RWPE1 (cell line): ENCODE data around the gene CYP4F2.
"Not testable (repeated sequence)": the region's sequence is repeated elsewhere in the genome, so short reads cannot be mapped to it uniquely, and the experiment has no call there.

Source experiments
- CTCF ChIA-PET: fragments of 350-600 bp; sonication (Branson Sonifier 250); formaldehyde crosslinking; extraction: SDS; loops from one replicate; lab custom pipeline; 2021; lab: Yijun Ruan, JAX
- POLR2A ChIA-PET: fragments of 400-600 bp; formaldehyde crosslinking; extraction: SDS; loops from one replicate; lab custom pipeline; 2020; ENCODE audit warnings: antibody characterized with exemption; ENCODE audit not compliant: low non-redundant PET; lab: Yijun Ruan, JAX
- DNase-seq: peaks from one replicate; pipeline ENCODE4 v3.0.0; 2012; ENCODE audit warnings: low spot score
- H3K27ac ChIP-seq: fragments of 450-650 bp; 2 replicates; pipeline ENCODE4 v1.5.1; 2017
- CTCF ChIP-seq: fragments of 450-650 bp; conservative IDR thresholded peaks from 2 replicates; pipeline ENCODE4 v1.5.1; 2017; ENCODE audit warnings: low read depth, mild to moderate bottlenecking

CYP4F2 gene

DNA sequence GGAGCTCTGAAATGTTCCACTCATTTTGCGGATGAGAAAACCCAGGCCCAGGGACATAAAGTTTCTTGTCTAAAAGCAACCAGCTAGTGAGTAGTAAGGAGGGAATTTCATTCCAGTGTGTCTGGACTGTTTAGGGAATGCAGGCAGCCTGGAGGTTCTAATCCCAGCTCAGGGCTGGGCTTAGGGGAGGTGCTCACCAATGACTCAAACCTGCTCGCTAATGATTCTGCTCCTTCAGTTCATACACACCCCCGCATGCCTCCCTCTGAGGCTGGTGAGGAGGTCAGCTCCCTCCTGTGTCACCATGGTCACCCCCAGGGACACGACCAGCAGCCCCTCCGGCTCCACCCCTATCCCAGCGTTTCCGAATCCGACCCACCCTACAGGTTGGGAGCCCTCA, 34.6 kb downstream of the CYP4F2 start:
- POLR2A ChIA-PET = no interaction called here
- CTCF ChIA-PET = interaction anchor here (0.6 kb wide), 2 partner anchors 77 to 1217 kb away, joined by 3 to 5 read pairs; no protein-coding TSS in a partner anchor
- DNase-seq = peak; percentile 55
- no peak for TF ChIP-seq CTCF
- H3K27ac ChIP-seq = no peak overlapping the region

DNA sequence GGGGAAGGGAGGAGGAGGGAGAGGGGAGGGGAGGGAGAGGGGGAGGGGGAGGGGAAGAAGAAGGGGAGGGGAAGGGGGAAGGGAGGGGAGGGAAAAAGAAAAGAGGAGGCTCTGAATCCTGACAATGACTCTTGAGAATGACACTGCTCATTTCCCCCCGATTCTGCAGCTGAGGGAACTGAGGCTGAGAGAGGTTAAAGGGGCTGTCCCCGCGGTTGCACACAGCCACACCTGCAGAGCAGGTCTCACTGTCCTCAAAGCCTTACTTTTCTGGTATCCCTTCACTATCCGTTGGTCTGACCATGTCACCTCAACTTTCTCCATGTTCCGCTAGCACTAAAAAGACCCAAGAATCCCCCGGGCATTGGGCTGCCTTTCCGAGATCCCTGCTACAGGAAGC, 35.4 kb downstream of the CYP4F2 start:
- CTCF ChIA-PET = no interaction called here
- H3K27ac ChIP-seq = no peak overlapping the region
- no peak for TF ChIP-seq CTCF
- POLR2A ChIA-PET = no interaction called here
- no peak for DNase-seq

- DNase-seq = no peak
- ChIA-PET CTCF (no interaction called here), POLR2A (no interaction called here)
- no peak for TF ChIP-seq CTCF
- no peak overlapping the region for H3K27ac ChIP-seq
These were observed 37.4 kb downstream of the CYP4F2 start for GRCh38 chr19:15860522-15860921.

DNA sequence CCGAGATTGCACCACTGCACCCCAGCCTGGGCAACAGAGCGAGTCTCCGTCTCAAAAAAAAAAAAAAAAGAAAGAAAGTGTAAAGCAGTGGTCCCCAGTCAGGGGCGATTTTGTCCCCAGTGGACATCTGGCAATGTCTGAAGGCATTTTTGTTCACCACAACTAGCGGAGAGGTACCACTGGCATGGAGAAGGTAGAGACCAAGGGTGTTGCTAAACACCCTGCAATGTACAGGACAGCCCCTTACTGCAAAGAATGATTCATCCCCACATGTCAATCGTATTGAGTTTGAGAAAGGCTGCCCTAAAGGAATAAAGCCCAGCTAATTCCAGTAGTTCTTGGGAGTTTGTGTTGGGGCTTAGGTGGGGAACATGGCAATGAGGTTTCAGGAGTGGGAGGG, 38.7 kb downstream of the CYP4F2 start:
- ChIA-PET POLR2A (interaction anchor here (0.7 kb wide), 1 partner anchor 266 kb away, joined by 5 read pairs; no protein-coding TSS in a partner anchor), CTCF (no interaction called here)

DNA sequence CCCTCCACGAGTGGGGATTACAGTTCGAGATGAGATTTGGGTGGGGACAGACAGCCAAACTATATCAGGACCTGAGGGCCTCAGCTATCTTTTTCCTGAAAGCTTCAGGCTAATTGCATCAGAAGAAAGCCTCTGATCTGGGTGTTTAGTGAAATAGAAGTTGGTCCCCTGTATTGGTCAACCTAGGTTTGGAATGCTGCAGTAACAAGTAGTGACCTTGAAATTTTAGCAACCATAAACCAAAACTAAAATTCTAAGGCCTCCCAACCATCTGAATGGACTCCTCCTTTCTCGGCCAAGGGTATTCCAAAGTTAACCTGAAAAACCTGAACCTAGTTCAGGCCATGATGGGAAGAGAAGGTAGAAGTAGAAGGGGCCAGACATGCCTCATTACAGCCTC, 47.5 kb downstream of the CYP4F2 start:
- no peak for DNase-seq
- CTCF ChIA-PET = no interaction called here
- TF ChIP-seq CTCF = no peak
- H3K27ac ChIP-seq = no peak overlapping the region
- POLR2A ChIA-PET = no interaction called here

More for the DNA sequence above, 38.7 kb downstream of the CYP4F2 start:
- H3K27ac ChIP-seq = no peak overlapping the region
- TF ChIP-seq CTCF = no peak
- no peak for DNase-seq

DNA sequence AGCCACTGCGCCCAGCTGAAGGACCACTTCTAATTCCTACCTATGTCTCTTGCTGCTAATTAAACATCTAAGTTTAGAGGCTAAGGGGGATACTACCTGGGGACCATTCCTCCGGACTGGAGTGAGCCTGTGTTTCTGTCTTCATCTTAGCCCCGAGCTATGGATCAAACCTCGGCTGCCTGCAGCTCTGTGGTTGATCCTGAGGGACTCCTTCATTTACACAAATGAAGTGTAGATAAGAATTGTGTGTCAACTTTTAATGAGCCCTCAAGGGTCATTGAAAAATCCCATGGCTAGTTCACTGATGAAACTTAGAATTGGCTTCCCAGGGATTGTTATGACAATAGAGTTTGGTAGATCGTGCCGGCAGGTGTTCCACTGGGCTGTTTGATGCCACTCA, 51.0 kb downstream of the CYP4F2 start:
- ChIA-PET CTCF (no interaction called here), POLR2A (no interaction called here)
- H3K27ac ChIP-seq = no peak overlapping the region
- DNase-seq = no peak
- no peak for TF ChIP-seq CTCF

DNA sequence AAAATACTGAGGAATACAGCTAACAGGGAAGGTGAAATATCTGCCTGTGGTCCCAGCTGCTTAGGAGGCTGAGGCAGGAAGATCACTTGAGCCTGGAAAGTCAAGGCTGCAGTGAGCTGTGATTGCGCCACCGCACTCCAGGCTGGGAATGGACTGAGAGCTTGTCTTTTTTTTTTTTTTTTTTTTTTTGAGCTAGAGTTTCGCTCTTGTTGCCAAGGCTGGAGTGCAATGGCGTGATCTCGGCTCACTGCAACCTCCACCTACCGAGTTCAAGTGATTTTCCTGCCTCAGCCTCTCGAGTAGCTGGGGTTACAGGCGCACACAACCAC, 54.0 kb downstream of the CYP4F2 start:
- H3K27ac ChIP-seq, CTCF ChIA-PET, DNase-seq: not testable (repeated sequence)
- POLR2A ChIA-PET = interaction anchor here (0.6 kb wide), 1 partner anchor 9 kb away, joined by 8 read pairs; no protein-coding TSS in a partner anchor
